Activated naive CD8-positive, alpha-beta T cell treated with anti-CD3 and anti-CD28 coated beads for 36 hours (primary cell): ENCODE data around the gene CEP104. TPM values are rescaled to one million over a fixed set of nuclear protein-coding genes. Genes with fewer than 3 reads are reported as not detected.
A peak's percentile ranks its signal among the peaks of the same experiment; 100 is the strongest.

Experiments
- DNase-seq: peaks from one replicate; pipeline ENCODE4 v3.0.0; 2021
- H3K27ac Mint-ChIP-seq: one replicate; pipeline ENCODE4 v1.8.0; 2022; ENCODE audit warnings: mild to moderate bottlenecking, moderate library complexity, mixed read lengths
- H3K27me3 Mint-ChIP-seq: one replicate; pipeline ENCODE4 v1.8.0; 2022; ENCODE audit warnings: mild to moderate bottlenecking, mixed read lengths
- H3K36me3 Mint-ChIP-seq: one replicate; pipeline ENCODE4 v1.8.0; 2021; ENCODE audit warnings: mild to moderate bottlenecking, mixed read lengths
- H3K4me1 Mint-ChIP-seq: one replicate; pipeline ENCODE4 v1.8.0; 2021; ENCODE audit warnings: mixed read lengths
- H3K4me3 Mint-ChIP-seq: one replicate; pipeline ENCODE4 v1.8.0; 2022; ENCODE audit warnings: mild to moderate bottlenecking, moderate library complexity, mixed read lengths
- H3K9me3 Mint-ChIP-seq: one replicate; pipeline ENCODE4 v1.8.0; 2022; ENCODE audit warnings: mixed read lengths
- total RNA-seq, 2 experiments: library from RNA; stranded (reverse); gene quantifications; one replicate each; pipeline ENCODE4 v1.2.3, GENCODE V29; 2021

The CEP104 gene
- total RNA-seq, 2 experiments from 2014 or later = 28.8 to 40.1 TPM

DNA sequence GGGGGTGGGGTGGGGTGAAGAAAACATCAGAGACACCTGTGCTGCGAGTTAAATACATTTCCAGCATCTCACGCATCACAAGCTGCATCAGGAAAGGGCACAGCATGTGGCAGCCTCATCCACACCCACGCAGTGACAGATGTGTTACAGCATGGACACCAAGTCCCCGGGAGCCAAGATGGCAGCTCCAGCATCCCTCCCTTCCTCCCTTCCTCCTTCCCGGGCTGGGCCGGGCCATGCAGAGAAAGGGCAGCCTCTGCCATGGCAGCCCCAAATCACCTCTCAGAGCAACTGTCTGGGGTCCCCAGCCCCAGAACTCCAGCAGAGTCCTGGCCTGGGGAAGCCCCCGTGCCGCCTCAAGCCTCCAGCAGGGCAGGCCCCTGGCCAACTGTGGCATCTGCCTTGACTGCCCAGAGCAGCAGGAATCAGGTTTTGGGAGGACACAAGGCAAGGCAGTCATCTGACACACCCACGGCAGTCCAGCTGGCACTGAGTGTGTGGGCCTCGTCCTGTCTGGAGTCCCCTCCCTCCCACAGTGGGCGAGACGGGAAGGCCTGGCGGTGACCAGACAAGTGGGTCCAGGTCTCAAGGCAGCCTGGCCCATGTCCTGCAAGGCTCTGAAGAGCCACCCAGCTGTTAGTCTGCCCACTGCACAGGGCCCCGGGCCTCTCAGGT is 78.3 kb downstream of the CEP104 start:
- no peaks in the 10 kb centered on the region for H3K9me3 Mint-ChIP-seq
- no peaks in the 10 kb centered on the region for H3K27me3 Mint-ChIP-seq
- H3K4me1 Mint-ChIP-seq = peaks cover 2% of the 10 kb centered on the region
- DNase-seq = no peak
- peaks cover 5% of the 10 kb centered on the region for H3K36me3 Mint-ChIP-seq
- H3K27ac Mint-ChIP-seq = no peak overlapping the region
- no peak overlapping the region for H3K4me3 Mint-ChIP-seq

DNA sequence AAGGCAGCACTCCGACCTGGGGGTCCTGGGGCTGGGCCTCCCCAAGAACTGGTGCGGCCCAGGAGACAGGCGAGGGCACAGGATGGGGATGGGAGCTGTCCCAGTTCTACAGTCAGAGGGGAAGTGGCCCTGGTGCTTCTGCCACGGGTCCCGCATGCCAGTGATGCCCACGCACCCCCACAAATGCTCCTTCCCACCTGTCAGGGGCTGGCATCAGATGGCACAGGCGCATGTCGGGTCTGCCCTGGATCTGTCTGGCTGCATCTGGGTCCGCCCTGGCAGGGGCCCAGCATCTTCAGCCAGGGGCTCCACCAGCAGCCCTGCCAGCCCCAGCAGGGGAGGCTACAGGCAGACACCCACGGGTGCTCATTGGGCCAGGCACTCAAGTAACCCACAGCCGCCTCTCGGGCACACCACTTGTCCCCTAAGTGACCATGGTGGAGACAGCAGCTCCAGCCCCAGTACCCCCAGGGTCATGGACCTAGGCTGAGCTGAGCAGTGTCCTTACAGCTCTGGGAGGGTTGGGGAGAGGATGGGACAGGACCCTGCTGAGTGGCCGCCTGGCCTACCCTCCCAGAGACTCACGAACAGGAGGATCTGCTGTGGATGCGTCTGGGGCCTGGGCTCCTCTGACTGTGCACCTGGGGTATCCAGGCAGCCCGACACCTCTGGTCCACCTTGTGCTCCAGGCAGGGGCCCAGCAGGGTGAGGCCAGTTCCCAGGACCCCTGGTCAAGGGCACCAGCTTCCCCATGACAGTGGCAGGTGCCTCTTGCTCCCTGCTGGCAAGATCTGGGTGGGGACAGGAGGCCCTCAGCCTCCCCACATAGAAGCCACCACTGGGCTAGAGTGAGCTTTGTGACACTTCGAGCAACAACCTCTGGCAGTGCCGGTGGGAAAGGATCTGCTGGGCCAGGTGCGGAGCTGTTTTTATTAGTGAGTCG is 79.1 kb downstream of the CEP104 start:
- Mint-ChIP-seq H3K27me3 (no peaks in the 10 kb centered on the region), H3K27ac (no peak overlapping the region), H3K4me3 (no peak overlapping the region), H3K36me3 (peaks cover 5% of the 10 kb centered on the region), H3K4me1 (peaks cover 4% of the 10 kb centered on the region), H3K9me3 (no peaks in the 10 kb centered on the region)
- no peak for DNase-seq

- Mint-ChIP-seq H3K4me1 (peaks cover 4% of the 10 kb centered on the region), H3K27me3 (no peaks in the 10 kb centered on the region), H3K4me3 (no peak overlapping the region), H3K36me3 (peaks cover 5% of the 10 kb centered on the region), H3K9me3 (no peaks in the 10 kb centered on the region), H3K27ac (no peak overlapping the region)
- DNase-seq = no peak
These were observed 79.9 kb downstream of the CEP104 start for GRCh38 chr1:3777078-3777547.

DNA sequence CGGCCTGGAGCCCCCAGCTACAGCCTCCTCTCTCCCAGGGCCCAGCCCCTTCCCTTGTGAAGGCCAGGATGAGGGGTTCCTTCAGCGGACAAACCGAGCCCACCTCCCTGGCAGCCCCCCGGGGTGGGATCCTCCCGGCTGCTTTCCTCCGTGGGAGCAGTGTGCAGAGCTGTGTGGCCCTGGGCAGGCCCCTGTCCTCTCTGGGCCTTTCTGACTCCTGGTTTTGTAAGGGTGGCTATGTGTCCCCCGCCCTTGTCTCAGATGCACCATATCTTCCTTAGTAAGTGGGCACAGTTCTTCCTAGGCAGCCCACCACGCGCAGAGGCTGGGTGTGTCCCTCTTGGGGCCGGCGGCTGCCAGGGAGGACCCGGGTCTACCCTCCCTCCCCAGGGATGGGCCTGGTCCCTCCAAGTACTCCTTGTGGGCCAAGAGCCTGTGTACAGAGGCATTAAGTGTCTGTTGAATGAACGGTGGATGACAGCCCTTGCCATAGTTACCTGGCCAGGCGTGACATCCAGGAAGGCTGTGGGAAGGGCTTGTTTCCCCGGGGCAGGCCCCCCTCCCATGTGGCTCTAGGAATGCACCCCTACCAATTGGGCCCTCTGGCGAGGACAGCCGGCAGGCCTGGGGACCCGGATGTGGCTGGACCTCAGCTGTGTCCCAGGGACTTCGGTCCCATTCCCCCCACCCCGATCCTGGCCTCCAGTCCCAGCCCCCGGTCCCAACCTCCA is 80.6 kb downstream of the CEP104 start:
- no peak overlapping the region for H3K27ac Mint-ChIP-seq
- H3K36me3 Mint-ChIP-seq = peaks cover 5% of the 10 kb centered on the region
- H3K9me3 Mint-ChIP-seq = no peaks in the 10 kb centered on the region
- H3K4me1 Mint-ChIP-seq = peaks cover 8% of the 10 kb centered on the region
- no peaks in the 10 kb centered on the region for H3K27me3 Mint-ChIP-seq
- no peak for DNase-seq
- no peak overlapping the region for H3K4me3 Mint-ChIP-seq

DNA sequence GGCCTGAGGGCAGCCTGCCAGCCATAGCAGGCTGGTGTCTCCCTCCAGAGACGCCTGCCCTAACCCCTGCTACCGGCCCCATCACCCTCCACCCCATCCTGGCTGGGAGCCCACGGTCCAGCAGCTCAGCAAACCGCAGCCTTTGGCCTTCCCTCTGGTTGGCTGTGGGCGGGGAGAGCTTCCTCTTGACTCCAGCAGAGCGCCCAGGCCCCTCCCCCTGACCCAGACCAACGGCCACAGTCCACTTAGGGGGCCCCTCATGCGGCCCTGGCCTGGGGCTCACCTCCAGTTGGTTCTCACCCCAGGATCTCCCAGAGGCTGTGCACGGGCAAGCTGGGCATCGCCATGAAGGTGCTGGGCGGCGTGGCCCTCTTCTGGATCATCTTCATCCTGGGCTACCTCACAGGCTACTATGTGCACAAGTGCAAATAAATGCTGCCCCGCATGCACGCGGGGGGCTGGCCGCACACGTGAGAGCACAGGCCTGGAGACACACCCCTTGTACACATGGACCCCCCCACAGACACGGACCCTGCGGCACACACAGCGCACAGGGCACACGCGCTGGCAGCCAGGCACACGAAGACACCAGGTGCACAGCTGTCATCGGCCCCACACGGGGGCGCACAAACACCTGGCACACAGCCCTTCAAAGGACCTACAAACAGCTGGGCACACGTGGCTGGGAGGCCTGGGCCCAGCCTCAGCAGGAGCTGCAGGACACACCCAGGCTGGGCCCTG is 81.4 kb downstream of the CEP104 start:
- H3K4me1 Mint-ChIP-seq = peaks cover 8% of the 10 kb centered on the region
- H3K27me3 Mint-ChIP-seq = no peaks in the 10 kb centered on the region
- H3K27ac Mint-ChIP-seq = no peak overlapping the region
- H3K9me3 Mint-ChIP-seq = no peaks in the 10 kb centered on the region
- peak; percentile 59 for DNase-seq
- H3K36me3 Mint-ChIP-seq = peaks cover 5% of the 10 kb centered on the region
- no peak overlapping the region for H3K4me3 Mint-ChIP-seq

- Mint-ChIP-seq H3K27me3 (no peaks in the 10 kb centered on the region), H3K4me1 (peaks cover 8% of the 10 kb centered on the region), H3K27ac (no peak overlapping the region), H3K9me3 (no peaks in the 10 kb centered on the region), H3K36me3 (peaks cover 2% of the 10 kb centered on the region), H3K4me3 (no peak overlapping the region)
- no peak for DNase-seq
These were observed 82.0 kb downstream of the CEP104 start for GRCh38 chr1:3774946-3775489.

DNA sequence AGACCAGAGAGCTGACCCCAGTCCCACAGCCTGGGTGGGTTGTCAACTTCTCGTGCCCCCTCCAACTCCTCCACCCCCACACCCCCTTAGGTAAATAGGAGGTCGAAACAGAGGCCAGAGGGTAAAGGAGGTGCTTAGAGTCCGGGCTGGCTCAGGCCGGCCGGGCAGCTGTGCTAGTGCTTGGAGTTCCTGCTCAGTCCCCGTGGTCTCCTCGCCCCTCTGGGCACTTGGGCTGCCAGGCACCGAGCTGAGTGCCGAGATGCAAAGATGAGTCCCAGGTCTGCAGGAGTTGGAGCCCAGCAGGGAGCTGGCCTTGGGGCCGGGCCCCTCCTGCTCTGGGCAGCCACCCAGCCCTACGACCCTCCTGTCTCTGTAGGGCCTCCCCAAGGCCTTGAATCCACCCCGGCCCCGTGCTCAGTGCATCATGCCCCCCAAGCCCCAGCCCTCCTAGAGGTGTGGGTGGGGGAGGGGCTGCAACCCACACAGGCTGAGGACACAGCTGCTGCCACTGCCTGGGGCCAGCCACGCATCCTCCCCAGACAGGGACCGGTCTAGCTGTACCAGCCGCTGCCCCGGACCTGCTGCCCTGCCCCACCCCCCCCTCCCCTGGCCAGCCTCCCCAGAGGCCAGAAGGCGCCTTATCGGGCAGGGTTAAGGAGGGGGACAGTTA is 82.6 kb downstream of the CEP104 start:
- Mint-ChIP-seq H3K4me3 (no peak overlapping the region), H3K27ac (no peak overlapping the region), H3K9me3 (no peaks in the 10 kb centered on the region), H3K27me3 (no peaks in the 10 kb centered on the region), H3K36me3 (peaks cover 2% of the 10 kb centered on the region), H3K4me1 (peaks cover 8% of the 10 kb centered on the region)
- DNase-seq = no peak

DNA sequence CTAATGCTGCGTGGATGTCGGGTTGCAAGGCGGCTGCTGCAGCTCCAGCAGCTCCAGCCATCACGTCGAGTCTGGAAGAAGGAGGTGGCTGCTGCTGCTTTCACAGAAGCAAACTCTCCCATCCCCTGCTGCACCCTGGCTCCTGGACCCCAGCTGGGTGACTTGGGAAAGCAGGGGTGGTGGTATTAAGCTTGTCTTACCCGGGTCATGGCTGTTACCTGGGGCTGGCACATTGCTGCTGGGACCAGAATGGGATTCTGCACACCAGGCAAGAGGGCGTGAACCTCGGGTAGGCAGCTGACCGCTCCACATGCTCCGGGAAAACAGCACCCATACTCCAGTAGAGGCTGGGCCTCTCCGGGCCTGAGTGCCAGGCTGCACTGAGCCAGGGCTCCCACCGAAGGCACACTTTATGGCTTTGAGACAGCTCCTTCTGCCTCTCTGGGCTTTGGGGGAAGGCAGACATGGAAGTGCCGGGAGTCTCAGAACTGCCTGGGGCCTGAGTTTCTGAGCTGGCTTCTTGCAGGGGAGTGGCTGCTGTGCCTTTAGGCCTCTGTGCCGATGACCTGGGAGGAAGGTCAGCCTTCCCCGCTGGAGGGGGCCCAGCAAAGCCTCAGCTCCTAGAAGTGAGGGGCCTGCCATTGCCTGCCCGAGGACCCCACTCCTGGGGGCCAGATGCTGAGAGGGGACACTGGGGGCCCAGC is 83.3 kb downstream of the CEP104 start:
- no peaks in the 10 kb centered on the region for H3K36me3 Mint-ChIP-seq
- H3K4me3 Mint-ChIP-seq = no peak overlapping the region
- no peaks in the 10 kb centered on the region for H3K27me3 Mint-ChIP-seq
- no peaks in the 10 kb centered on the region for H3K9me3 Mint-ChIP-seq
- H3K4me1 Mint-ChIP-seq = peaks cover 8% of the 10 kb centered on the region
- no peak overlapping the region for H3K27ac Mint-ChIP-seq
- no peak for DNase-seq

- H3K27me3 Mint-ChIP-seq = no peaks in the 10 kb centered on the region
- H3K36me3 Mint-ChIP-seq = no peaks in the 10 kb centered on the region
- peaks cover 8% of the 10 kb centered on the region for H3K4me1 Mint-ChIP-seq
- no peaks in the 10 kb centered on the region for H3K9me3 Mint-ChIP-seq
- no peak for DNase-seq
- peak within 1 kb of the TSS; percentile 85 for H3K27ac Mint-ChIP-seq
- H3K4me3 Mint-ChIP-seq = peak within 1 kb of the TSS; percentile 79
These were observed 84.1 kb downstream of the CEP104 start, which contains the start of gene SMIM1 for GRCh38 chr1:3772715-3773571. Gene SMIM1 (plus strand): TSS chr1:3772749. CDS start chr1:3775374, 2,625 bp downstream.

GRCh38 chr1:3772027-3772714 is 84.8 kb downstream of the CEP104 start:
- no peaks in the 10 kb centered on the region for H3K9me3 Mint-ChIP-seq
- H3K4me1 Mint-ChIP-seq = peaks cover 8% of the 10 kb centered on the region
- DNase-seq = peak; percentile 88
- H3K27me3 Mint-ChIP-seq = peaks cover 3% of the 10 kb centered on the region
- H3K4me3 Mint-ChIP-seq = peak overlapping the region; percentile 79
- H3K27ac Mint-ChIP-seq = peak overlapping the region; percentile 85
- H3K36me3 Mint-ChIP-seq = no peaks in the 10 kb centered on the region

GRCh38 chr1:3771108-3772026 is 85.6 kb downstream of the CEP104 start:
- Mint-ChIP-seq H3K4me3 (peak overlapping the region; percentile 79), H3K36me3 (no peaks in the 10 kb centered on the region), H3K9me3 (no peaks in the 10 kb centered on the region), H3K4me1 (peaks cover 8% of the 10 kb centered on the region), H3K27ac (peak overlapping the region; percentile 85), H3K27me3 (peaks cover 3% of the 10 kb centered on the region)
- DNase-seq = no peak
